ENCODE measurements around the gene PLGLB1.
"Not testable (repeated sequence)": the region's sequence is repeated elsewhere in the genome, so short reads cannot be mapped to it uniquely, and the experiment has no call there.

Gene PLGLB1

GRCh38 chr2:87021744-87022143 is at the start of gene PLGLB1:
PLGLB1 (minus strand) TSS chr2:87021844; CDS start chr2:87021783, 61 bp downstream.
- DNase-seq (ENCODE audit: low read depth) = not testable (repeated sequence)

- DNase-seq (ENCODE audit: low read depth) = not testable (repeated sequence)
Measured at GRCh38 chr2:87064305-87064704, 42.7 kb upstream of the PLGLB1 start.

GRCh38 chr2:87063431-87063830 is 41.8 kb upstream of the PLGLB1 start:
- DNase-seq (ENCODE audit: low read depth) = not testable (repeated sequence)

GRCh38 chr2:87061519-87061918 is 39.9 kb upstream of the PLGLB1 start:
- DNase-seq (ENCODE audit: low read depth) = not testable (repeated sequence)

- not testable (repeated sequence) for DNase-seq (ENCODE audit: low read depth)
Measured at GRCh38 chr2:87057606-87058005, 36.0 kb upstream of the PLGLB1 start.

GRCh38 chr2:87056843-87057242 is 35.2 kb upstream of the PLGLB1 start:
- not testable (repeated sequence) for DNase-seq (ENCODE audit: low read depth)

- DNase-seq (ENCODE audit: low read depth) = not testable (repeated sequence)
Measured at GRCh38 chr2:87056435-87056834, 34.8 kb upstream of the PLGLB1 start.

- DNase-seq (ENCODE audit: low read depth) = not testable (repeated sequence)
Measured at GRCh38 chr2:87054375-87054774, 32.7 kb upstream of the PLGLB1 start.

GRCh38 chr2:87041321-87041978 is 19.8 kb upstream of the PLGLB1 start:
- DNase-seq (ENCODE audit: low read depth) = not testable (repeated sequence)

GRCh38 chr2:87028607-87029006 is 7.0 kb upstream of the PLGLB1 start:
- DNase-seq (ENCODE audit: low read depth) = not testable (repeated sequence)

- not testable (repeated sequence) for DNase-seq (ENCODE audit: low read depth)
Measured at GRCh38 chr2:87026816-87027215, 5.2 kb upstream of the PLGLB1 start.

GRCh38 chr2:87025927-87026326 is 4.3 kb upstream of the PLGLB1 start:
- not testable (repeated sequence) for DNase-seq (ENCODE audit: low read depth)

- not testable (repeated sequence) for DNase-seq (ENCODE audit: low read depth)
Measured at GRCh38 chr2:87023988-87024615, 2.5 kb upstream of the PLGLB1 start.

GRCh38 chr2:87021043-87021442 is 601 bp downstream of the PLGLB1 start:
- not testable (repeated sequence) for DNase-seq (ENCODE audit: low read depth)

GRCh38 chr2:87019053-87019452 is 2.6 kb downstream of the PLGLB1 start:
- DNase-seq (ENCODE audit: low read depth) = not testable (repeated sequence)

- DNase-seq (ENCODE audit: low read depth) = not testable (repeated sequence)
Measured at GRCh38 chr2:87014489-87015169, 7.0 kb downstream of the PLGLB1 start.

- not testable (repeated sequence) for DNase-seq (ENCODE audit: low read depth)
Measured at GRCh38 chr2:87004398-87004797, 17.2 kb downstream of the PLGLB1 start.
